ENCODE results near the gene LYSMD1. TPM values are rescaled to one million over a fixed set of nuclear protein-coding genes. Genes with fewer than 3 reads are reported as not detected.

Gene LYSMD1
- total RNA-seq, 2 donors from 2014 or later: 9.7 to 10.3 TPM

GRCh38 chr1:151145304-151146071 lies 20.2 kb downstream of the LYSMD1 start:
- intact Hi-C loops (cut with DNase I): no loop called here
- ATAC-seq: peak; percentile 7 to 13

DNA sequence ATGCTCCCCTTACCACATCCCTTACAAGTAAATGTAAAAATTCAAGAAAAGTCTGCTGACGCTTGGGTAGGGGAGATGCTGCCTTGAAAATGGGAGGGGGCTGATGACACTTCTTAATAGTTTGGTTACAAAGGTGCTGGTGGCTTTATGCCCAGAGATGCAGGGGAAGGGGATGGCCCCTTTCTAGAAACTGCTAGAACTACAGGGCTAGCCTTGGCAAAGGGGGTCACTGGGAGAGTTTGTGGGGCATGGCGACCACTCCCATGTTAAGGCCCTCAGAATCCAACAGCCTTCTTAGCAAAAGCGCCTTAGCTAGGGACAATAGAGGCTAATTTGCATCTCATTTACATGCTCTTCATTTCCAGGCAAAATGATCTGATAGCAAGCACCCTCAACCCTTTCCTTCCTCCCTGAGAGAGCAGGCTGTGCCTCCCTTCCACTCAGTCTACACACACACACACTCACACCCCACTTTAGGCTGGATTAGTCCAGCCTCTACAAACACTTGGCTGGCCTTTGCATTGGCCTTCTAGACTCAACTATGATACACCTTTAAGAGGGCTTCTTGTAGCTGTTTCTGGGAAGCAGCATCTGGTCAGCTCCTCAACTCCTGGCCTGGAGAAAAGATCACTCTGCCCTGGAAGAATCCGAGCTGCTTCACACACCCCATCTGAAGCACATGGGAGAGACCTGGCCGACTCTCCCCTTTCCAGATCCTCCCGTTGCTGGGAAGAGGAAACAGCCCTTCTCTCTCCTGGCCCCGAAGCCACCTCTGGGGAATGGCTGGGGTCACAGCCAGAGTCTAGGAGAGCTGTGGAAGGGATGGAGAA lies 21.0 kb downstream of the LYSMD1 start:
- intact Hi-C loops (cut with DNase I): no loop called here
- ATAC-seq (peak in 1 of 2 donors; percentile 4), DNase-seq (no peak)

More at GRCh38 chr1:151145304-151146071, 20.2 kb downstream of the LYSMD1 start:
- no peak for DNase-seq

DNA sequence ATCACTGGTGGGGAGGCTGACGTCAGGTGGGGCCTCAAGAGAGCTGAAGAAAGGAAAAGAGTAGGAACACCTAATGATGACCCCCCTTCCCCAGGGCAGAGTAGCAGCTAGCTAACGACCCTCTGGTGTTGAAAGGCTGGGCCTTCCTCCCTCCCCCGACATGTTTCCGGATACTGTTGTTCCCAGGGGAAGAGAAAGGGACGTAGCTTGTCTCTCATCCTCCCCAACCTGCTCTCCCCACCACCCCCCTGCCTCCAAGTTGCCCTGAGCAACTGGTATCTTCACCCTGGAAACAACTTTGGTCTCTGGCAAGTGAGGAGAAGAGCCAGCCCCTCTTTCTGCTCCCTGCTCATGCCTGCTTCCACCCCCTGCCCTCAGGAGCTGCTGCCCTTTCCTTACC lies 21.7 kb downstream of the LYSMD1 start:
- ATAC-seq (no peak), DNase-seq (no peak)
- intact Hi-C loops (cut with DNase I): no loop called here

GRCh38 chr1:151143057-151143435 lies 22.7 kb downstream of the LYSMD1 start:
- ATAC-seq: peak in 1 of 2 donors; percentile 2
- DNase-seq: no peak
- intact Hi-C loops (cut with DNase I): no loop called here

DNA sequence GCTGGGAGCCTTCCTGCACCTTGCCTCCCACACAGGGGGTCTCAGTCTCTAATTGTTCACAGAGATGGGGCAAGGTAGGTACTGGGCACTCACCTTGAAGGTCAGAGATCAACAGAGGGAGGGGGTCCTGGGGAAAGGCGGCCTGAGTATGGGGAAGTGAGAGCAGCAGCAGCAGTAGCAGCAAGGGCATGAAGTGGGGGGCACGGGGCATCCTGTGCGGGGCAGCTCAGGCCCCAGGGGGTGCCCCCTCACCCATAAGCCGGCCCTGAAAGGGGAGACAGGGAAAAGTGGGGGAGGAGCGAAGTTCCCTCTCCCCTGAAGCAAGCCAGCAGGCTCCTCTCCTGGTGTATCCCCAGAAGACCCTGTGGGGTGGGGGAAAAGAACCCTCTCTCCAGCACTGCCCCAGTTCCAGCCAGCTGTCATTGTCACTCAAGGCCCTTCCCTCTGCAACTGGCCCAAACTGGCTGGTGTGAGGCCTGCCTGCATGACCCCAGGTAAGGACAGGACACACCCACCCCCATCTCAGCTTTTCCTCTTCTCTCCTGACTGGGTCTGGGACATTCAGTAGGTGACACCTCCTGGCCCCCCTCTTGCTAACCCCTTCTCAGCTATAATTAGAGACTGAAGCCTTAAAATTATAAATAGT lies 23.2 kb downstream of the LYSMD1 start:
- no peak for DNase-seq
- intact Hi-C loops (cut with DNase I): no loop called here
- peak; percentile 2 to 7 for ATAC-seq

GRCh38 chr1:151137789-151138188 lies 27.9 kb downstream of the LYSMD1 start:
- intact Hi-C loops (cut with DNase I): no loop called here
- no peak for ATAC-seq
- no peak for DNase-seq

- DNase-seq (no peak), ATAC-seq (no peak)
- intact Hi-C loops (cut with DNase I): no loop called here
These were observed 30.0 kb downstream of the LYSMD1 start for GRCh38 chr1:151135433-151136385.

DNA sequence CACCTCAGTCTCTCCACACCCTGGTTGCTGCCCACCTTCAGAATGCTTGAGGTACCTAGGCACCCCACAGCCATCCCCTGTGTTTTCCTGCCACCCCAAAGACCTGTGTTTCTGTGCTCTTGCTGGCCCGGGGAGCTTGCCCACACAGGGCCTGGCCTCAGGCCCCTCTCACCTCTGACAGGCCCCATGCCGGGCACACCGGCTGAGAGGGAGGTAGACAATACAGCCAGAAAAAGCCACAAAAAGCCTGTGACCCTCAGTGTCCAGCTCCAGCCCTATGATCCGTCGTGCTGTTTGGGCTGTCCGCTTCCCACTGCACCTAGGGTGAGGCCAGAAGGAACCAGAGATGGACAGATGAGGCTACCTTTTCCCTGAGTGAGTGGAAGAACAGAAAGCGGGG lies 30.7 kb downstream of the LYSMD1 start:
- intact Hi-C loops (cut with DNase I): no loop called here
- DNase-seq (no peak), ATAC-seq (no peak)

GRCh38 chr1:151134396-151134795 lies 31.3 kb downstream of the LYSMD1 start:
- intact Hi-C loops (cut with DNase I): no loop called here
- ATAC-seq: no peak
- DNase-seq: no peak

DNA sequence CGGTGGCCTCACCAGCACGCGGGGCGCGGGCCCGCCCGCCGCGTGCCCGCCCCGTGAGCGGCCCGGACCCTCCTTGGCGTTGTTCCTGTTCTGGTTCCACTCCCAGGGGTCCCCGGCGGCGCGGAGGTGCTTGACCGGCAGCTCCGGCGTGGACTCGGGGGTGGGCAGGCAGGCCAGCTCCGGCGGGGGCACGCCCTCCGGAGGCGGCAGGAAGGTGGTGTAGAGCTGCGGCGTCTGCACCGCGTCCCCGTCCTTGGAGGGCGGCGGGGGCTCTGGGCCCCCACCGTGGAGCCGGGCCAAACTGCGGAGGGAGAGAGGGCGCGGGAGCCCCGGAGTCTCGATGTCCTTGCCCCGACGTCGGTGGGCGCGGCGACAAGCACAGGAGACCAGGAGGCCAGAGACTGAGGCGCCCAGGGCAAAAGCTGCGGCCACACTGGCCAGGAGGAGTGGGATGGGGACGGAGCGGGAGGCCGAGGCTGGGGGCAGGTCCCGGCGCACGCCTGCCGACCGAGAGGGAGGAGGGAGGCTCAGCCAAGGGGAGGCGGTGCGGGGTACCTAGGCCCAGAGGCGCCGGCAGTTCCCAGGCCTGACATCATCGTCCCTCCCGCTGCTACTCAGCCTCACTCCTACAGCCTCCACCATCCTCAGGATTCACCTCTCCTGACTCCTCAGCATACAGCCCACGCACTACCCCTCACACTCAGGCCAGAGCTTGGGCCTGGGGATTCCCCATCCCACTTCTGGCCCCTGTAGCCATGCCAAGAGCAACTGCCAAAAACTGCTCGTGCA lies 32.5 kb downstream of the LYSMD1 start:
- intact Hi-C loops (cut with DNase I): no loop called here
- DNase-seq (no peak), ATAC-seq (peak; percentile 14 to 54)

DNA sequence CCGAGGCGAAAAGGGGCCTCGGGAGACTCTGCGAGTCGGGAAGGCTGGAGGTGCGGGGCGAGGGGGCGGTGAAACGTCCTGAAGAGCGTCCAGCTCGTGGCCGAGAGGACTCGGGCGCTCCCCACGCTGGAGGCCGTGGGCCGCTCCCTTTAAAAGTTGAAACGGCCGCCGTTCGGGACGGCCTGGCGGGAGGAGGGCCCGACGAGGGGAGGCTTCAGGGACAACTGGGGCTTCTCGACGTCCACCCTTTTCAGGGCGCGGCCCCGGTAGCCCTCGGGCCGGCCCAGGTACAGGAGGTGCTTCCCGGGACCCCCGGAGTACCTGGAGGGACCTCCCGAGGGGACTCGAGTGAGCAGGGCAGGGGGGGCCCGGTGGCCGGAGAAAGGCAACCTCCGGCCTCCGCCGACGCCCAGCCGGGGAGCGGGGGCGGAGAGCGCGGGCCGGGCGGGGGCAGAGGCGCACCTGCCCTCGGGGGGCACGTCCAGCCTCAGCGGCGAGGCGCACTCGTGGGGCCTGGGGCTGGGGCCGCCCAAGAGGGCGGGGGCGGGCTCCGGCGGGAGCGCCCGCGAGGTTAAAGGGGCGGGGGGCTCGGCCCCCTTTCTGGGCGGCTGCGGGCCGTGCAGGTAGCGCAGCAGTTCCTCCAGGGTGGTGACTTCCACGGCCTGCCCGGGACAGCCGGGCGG lies 33.2 kb downstream of the LYSMD1 start:
- DNase-seq: no peak
- peak in 1 of 2 donors; percentile 3 for ATAC-seq
- intact Hi-C loops (cut with DNase I): no loop called here

DNA sequence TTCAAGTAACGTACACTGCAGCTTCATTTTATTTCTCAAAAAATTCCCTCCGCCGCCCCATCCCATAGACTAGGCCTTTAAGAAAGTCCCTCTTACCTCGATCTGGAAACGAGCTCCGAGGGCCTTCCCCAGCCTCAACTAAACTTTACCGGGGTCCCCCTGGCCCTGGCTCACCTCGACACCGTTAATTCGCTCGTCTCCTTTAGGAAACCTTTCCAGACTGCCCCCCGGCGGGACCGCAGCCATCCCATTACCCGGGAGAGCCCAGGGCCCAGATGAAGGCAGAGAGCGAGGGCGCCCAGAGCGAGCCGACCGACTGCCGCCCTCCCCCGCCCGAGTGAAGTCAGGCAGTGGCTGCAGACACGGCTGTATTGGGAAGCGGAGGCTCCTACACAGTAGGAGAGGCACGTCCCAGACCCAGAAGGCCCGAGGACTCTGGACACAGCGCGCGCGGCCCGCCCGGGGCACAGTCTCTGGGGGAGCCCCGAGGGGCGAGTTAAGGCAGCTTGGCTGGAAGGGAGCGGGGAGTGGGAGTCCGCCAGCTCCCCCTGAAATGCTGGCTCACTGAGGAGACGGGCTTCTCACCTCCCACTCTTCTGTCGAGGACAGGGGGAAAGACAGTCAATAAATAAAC lies 33.9 kb downstream of the LYSMD1 start:
- ATAC-seq (peak; percentile 54 to 65), DNase-seq (peak; percentile 46)
- intact Hi-C loops (cut with DNase I): no loop called here

- DNase-seq (peak; percentile 88), ATAC-seq (peak; percentile 94 to 95)
- intact Hi-C loops (cut with DNase I): no loop called here
These were observed 34.6 kb downstream of the LYSMD1 start for GRCh38 chr1:151130987-151131586.

- ATAC-seq: no peak
- no peak for DNase-seq
- intact Hi-C loops (cut with DNase I): no loop called here
These were observed 36.9 kb downstream of the LYSMD1 start for GRCh38 chr1:151128800-151129199.

GRCh38 chr1:151124763-151125403 lies 40.8 kb downstream of the LYSMD1 start:
- ATAC-seq (no peak), DNase-seq (no peak)
- intact Hi-C loops (cut with DNase I): no loop called here

DNA sequence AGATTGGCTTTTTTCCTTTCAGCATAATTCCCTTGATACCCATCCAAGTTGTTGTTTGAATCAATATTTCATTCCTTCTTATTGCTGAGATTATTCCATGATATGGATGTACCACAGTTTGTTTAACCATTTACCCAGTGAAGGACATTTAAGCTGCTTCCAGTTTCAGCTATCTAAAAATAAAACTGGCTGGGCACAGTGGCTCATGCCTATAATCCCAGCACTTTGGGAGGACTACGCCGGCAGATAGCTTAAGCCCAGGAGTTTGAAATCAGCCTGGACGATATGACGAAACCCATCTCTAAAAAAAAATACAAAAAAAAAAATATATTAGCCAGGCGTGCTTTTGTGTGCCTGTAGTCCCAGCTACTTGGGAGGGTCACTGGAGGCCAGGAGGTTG lies 51.8 kb downstream of the LYSMD1 start:
- intact Hi-C loops (cut with DNase I): no loop called here
- ATAC-seq (no peak), DNase-seq (no peak)
